Erythroblast (primary cell): ENCODE results near the gene GABRR1.

Source experiments
- GATA1 ChIP-seq: IDR thresholded peaks from 2 replicates; pipeline ENCODE4 v1.6.1; 2011; ENCODE audit warnings: low read depth, mild to moderate bottlenecking, control low read depth, low read length, moderate library complexity
- POLR2A ChIP-seq: IDR thresholded peaks from 2 replicates; pipeline ENCODE4 v1.6.1; 2011; ENCODE audit warnings: mild to moderate bottlenecking, low read length

DNA sequence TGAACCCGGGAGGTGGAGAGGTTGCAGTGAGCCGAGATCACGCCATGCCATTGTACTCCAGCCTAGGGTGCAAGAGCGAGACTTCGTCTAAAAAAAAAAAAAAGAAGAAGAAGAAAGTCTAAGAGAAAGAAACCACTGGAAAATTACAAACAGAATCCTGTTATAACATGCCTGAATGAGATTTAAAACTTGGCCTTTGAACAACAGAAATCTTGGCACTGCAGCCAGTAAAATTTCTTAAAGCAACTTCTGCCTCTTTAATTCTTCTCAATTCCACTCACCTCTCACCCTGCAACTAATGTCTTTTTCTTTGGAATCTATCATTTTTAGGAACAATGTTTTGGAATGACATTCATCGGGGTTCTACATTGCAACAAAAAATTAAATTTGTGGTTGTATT, 45.0 kb downstream of the GABRR1 start:
- no peak for TF ChIP-seq POLR2A
- TF ChIP-seq GATA1 = no peak
